Lower leg skin (tissue), 3 donors: ENCODE data around the gene PLK5.

Experiments used
- CTCF ChIP-seq, 3 donors: fragments of 450-650 bp; IDR thresholded peaks; one replicate each; pipeline ENCODE4 v1.5.1; 2016; ENCODE audit warnings: antibody characterized with exemption in 3 of 3, mild to moderate bottlenecking in 3 of 3, moderate library complexity in 2 of 3
- POLR2A ChIP-seq, 2 donors: fragments of 450-650 bp; IDR thresholded peaks; one replicate each; pipeline ENCODE4 v1.6.1; 2016 to 2017; ENCODE audit warnings: antibody characterized with exemption in 2 of 2, mild to moderate bottlenecking in 1 of 2, moderate library complexity in 1 of 2

- TF ChIP-seq CTCF (IDR thresholded peaks at IDR 0.05) (no peak), POLR2A (IDR thresholded peaks at IDR 0.05) (no peak)
These were observed 15.9 kb upstream of the PLK5 start for GRCh38 chr19:1507763-1508506.
